ENCODE results near the gene CYP19A1.

GRCh38 chr15:51224428-51224827, 114.0 kb downstream of the CYP19A1 start:
- TF ChIP-seq, protein P1, sequence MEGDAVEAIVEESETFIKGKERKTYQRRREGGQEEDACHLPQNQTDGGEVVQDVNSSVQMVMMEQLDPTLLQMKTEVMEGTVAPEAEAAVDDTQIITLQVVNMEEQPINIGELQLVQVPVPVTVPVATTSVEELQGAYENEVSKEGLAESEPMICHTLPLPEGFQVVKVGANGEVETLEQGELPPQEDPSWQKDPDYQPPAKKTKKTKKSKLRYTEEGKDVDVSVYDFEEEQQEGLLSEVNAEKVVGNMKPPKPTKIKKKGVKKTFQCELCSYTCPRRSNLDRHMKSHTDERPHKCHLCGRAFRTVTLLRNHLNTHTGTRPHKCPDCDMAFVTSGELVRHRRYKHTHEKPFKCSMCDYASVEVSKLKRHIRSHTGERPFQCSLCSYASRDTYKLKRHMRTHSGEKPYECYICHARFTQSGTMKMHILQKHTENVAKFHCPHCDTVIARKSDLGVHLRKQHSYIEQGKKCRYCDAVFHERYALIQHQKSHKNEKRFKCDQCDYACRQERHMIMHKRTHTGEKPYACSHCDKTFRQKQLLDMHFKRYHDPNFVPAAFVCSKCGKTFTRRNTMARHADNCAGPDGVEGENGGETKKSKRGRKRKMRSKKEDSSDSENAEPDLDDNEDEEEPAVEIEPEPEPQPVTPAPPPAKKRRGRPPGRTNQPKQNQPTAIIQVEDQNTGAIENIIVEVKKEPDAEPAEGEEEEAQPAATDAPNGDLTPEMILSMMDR (IDR thresholded peaks at IDR 0.05) = no peak
- no peak for TF ChIP-seq POLR2A (IDR thresholded peaks at IDR 0.05)
